Midbrain (tissue), 1 donor: ENCODE measurements around the gene ZNF280D.

Experiments used
- DNase-seq: peaks from one replicate; lab custom pipeline; 2025; lab: John Stamatoyannopoulos, UW

Gene ZNF280D

DNA sequence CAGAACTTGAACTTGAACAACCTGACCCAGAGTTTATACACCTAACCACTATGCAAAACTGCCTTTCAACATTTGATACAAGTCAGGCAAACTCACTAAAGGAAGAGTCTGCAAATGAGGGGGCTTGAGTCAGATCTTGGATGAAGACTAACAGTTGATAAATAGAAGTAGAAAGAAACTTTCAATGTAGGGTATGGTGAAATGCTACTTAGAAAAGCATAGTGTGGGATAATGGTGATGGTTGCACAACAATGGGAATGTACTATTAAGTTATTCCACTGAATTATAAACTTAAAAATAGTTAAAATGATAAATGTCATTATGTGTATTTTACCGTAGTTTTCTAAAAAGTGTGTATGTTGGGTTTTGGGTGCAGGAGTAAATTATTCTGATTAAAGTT, 19.7 kb upstream of the ZNF280D start:
- no peak for DNase-seq

DNA sequence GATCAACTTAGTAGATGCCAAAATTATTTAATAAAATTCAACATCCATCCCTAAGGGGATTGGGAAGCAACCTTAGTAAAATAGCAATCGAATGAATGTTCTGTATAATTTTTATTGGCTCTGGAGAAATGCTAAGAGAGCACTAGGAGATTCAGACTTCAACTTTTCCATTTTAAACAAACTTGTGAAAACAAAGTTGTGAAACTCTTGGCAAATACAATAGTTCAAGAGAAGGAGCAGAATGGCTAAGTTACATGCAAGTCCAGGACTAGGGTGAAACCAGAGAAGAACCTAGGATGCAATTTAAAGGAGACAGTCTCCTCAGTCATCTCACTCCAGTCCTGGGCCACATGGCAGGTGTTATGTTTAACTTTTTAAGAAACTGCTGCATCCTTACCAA, 16.7 kb upstream of the ZNF280D start:
- no peak for DNase-seq

DNA sequence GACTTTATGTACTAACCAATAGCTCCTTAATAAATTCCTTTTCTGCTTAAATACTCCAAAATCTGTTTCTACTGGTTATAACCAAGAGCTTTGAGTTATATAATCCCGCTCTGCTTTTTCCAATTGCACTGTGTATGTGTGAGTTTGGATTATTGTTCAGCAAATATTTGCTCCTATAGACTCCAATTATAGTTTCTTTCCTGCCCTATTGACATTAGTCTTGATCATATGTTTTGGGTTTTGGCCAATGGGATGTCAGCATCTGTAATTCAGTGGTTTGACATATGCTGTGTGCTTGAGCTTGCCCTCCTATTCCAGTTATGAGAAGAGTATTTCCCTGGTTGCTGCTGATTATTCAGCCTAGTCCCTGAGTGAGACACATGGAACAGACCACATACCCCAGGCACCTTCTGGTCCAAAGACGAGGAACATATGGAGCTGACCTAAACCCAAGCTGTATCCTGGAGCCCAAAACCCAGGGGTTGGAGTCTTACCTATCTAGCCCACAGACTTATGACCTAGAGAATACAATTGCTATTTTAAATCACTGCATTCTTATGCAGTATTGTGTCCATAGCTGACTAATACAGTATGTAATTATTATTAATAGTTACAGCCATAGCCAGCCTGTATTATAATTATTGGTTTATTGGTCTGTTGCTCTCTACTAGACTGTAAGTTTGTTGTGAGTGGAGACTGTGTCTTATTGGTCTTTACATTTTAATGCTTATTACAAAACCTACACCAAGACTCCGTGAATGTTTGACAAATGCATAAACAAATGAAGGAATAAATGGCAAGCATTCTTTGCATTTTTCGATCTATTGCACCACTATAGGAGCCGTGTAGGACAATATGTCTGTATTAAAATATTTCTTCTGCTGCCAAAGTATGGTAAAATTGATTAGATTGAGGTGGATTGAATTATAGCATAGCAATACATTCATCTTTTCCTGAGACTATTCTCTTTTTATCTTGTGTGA, 11.7 kb upstream of the ZNF280D start:
- DNase-seq, result no peak

DNA sequence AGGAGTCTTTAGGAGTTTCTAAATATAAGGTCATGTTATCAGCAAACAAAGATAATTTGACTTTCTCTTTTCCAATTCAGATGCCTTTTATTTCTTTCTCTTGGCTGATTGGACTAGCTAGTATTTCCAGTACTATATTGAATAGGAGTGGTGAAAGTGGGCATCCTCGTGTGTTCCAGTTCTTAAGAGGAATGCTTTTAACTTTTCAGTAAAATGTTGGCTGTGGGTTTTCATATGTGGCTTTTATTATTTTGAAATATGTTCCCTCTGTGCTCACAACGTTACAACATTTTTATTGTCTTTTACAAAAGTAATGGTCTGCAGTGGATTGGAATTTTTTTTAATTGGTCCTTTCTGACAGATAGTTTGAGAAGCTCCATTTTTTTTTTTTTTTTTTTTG, 8.2 kb upstream of the ZNF280D start:
- DNase-seq, result no peak

DNA sequence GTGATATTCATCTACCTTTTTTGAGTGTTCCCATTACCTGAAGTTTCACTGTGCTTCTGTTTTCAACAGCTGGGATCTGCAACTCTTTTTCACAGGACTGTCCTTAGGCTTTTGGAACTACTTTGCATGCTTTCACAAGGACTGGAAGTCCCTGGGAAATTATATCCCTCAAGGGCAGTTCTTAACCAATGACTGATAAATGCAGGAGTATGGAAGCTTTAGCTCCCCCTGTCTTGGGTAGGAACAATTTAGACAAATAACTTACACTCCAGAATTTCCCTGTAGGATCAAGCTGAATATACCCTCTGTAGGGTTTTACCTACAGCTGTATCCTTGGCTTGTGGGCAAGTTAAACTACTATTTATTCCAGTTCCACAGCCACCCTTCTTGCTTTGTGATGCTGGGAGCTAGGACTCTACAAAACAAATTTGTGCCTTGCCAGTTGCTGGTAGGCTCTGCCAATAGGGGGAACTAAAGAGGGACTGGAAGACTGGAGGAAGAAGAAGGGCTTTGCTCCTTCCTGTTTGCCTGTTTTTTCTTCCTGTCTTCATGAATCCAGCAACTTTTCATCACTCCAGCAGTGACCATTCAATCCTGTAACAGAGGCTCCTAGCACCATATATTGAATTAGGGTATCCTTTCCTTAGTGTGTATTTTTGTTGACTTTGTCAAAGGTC, 6.8 kb upstream of the ZNF280D start:
- no peak for DNase-seq

DNA sequence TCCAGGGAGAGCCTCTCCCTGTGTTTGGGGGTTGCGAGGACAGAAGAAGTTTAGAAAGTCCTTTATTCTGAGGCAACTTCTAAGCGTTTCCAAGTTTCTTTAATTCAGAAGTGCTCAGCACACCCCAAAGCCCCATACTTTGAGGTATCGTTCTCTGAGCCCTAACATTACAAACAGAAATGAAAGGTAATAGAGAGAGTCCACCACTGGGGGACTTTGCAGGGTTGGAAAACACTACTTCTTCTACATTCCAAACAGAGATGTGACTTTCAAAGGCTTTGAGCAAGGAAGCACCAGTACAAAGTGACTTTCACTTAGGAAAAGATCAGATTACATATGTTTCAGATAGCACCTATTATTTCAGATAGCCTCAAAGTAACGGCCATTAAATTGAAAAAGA, 6.2 kb upstream of the ZNF280D start:
- DNase-seq, result no peak

DNA sequence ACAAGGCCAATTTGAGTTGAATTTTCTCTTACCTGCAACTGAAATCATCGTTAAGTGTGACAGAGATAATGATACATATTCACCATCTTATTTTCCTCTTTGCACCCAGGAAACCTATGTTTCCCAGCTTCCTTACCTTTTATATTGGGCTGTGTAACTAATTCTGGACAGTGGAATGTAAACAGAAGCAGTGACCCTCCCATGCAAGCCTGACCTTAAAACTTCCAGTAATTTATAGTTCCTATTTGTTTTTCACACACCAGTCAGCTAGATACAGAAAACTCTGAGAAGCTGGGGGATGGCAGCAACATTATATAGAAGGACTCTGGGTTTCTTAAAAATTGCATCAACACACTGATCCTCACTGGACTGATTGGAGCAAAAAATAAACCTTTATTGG, 4.5 kb upstream of the ZNF280D start:
- no peak for DNase-seq

DNA sequence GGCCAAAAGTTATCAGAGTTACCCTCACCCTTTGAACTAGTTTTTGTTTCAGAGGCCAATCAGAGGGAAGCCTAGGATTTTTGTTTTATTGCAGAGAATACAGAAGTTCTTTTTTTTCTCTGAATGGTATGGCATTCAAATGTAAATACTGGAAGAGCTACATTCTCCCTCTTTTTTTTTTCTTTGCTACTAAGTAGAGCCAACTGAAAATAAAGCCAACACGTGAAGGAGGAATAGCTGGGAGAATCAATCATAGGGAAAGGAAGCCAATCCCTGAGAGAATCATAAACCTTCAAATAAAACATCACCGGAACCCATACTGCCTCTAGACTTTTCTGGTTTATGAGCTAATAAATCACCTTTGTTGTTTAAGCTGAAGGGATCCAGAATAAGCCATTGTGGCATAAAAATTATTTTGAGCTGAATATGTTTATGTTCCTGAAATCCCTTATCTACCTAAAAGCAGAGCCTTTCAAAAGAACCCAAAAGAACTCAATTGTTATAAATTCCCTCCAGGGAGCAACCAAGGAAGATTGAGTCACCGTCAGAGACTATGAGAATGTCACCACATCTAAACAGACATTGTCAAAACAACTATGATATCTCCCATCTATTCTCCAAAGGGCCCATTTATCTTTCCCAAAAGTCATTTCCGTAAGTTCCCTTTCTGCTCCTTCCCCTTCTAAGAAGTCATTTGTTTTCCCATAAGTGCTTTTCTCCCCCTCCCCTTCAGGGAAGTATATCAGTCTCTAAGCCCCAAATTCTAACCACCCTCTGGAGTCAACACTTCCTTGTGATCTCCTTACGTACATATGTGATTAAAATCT, 3.8 kb upstream of the ZNF280D start:
- no peak for DNase-seq

DNA sequence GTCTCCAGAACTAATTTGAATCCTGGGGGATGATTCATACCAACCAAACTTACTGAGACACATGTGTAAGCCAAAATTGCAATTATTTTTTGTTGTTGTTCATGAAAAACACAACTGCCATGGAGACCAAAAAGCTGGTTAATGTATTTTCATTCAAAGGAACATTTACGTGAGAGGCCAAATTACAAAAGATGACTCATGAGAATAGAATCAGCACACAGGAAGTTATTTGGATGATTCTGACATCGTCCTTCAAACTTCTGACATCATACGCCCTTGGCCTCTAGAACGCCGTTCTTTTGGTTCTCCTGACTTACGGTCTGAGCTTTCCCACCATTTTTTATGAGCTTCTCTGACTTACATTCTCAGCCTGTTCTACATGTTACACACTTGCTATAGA, 3.0 kb upstream of the ZNF280D start:
- DNase-seq, result no peak

DNA sequence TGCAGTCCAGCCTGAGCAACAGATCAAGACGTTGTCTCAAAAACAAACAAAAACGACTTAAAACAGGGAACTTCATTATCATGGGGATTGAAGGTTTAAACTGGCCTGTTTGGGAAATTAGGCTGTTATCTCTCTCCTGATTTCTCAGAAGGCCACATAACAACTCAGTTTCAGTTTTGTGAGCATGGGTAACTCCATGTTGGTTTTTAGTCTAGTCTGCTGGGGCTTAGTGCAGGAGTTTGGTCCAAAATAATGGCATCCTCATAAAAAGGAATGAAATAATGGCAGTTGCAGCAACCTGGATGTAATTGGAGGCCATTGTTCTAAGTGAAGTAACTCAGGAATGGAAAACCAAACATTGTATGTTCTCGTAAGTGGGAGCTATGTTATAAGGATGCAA, 2.3 kb upstream of the ZNF280D start:
- DNase-seq, result no peak

DNA sequence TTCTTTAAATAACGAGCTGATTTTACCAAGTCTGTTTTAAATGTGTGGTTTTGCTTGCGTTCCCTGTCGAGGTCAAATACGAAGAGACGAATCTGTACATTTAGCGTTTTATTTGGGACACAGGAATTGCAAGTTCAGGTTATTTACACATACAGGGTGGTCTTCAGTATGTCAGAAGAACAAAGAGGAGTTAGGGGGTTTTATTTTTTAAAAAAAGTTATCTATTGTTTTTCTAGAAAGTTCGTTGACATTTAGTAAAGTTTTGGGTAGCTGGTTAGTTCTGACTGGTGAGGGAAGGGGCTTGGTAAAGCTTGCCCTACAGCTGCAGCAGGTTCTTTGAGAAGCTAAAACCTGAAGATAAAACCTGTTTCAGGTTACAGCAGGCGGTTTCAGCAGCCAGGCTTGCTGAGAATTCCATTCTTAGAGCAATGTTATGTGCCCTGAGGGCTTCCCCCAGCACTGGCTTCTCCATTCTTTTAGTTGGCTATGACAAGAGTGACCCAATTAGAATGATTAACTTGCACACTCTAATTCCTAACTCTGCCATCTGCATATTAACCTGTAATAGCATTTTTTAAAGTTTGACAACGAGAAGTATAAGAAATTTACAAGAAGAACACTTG, 815 bp upstream of the ZNF280D start:
- DNase-seq, result no peak

DNA sequence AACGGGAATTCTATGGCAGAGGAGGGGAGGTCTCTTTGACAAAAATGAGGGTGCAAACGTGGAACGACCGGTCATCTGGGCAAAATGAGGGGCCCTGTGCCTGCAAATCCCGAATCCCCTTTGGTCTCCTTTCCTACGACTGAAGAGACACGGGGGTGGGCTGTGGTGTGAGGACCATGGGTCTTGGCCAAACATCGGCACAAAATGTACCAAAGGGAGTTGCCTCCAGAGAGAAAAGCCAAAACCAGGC, 498 bp downstream of the ZNF280D start:
- peak; percentile 74 for DNase-seq

DNA sequence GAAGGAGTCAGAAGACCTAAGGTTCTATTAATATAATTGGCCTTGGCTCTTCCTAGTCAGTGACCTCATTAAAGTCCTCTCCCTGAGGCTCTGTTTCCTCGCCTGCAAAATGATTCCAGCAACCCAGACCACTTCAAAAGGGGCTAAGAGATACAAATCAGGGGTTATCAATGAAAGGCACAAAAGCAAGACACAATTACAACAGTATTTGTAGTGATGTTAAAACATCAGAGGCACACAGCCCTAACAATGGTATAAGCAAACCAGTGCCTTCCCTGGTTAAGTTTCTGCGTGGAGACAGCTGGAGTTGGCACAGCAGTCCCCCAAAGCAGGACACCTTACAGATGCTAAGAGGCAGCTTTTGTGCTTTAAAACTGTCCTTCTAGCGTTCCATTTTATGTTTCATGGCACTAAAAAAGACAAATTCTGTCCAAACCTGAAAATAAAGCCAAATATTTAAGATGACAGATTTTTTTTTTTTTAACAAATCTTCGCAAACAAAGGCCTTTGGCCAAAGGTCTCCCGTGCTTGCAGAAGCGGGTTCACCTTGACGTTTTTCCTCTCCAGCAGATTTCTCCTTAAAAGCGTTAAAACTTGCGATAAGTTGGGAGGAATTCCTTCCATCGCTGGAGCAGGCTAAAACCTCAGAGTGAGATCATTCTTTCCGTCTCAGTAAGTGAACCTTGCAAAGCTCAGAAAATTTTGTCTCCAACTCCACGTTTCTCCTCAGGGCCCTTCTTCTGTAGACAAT, 999 bp downstream of the ZNF280D start:
- peak; percentile 66 for DNase-seq

DNA sequence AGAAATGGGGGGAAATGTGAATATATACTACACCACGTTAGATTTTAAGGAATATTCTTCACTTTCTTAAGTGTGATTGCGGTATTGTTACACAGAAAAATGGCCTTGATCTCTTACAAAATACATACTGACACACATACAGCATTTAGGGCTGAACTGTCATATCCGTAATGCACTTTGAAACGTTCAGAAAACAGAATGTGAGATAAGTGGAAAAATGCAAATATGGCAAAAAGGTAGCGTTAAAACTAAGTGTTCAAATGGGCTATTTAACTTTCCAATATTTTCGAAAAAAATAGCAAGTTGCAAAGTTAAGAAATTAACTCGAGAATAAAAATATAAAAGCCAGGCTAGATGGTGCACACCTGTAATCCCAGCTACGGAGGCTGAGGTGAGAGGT, 1.8 kb downstream of the ZNF280D start:
- DNase-seq, result no peak

DNA sequence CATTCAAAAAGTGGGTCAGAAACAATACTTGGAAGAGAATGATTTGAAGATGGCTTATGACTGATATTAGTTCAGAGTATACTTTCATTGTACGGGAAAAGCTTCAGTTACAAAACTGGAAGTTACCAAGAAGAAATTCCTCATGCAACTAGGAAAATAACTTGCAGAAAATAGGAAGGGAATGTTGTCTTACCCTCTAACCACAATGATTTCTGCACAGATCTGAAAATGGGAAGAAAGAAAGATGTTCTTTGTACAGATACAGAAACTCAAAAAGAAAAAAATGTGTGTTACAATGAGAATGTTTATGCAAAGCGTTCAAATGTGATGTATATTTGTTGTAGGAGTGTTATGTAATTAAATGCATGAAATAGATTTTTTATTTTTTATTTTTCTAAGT, 3.7 kb downstream of the ZNF280D start:
- no peak for DNase-seq

DNA sequence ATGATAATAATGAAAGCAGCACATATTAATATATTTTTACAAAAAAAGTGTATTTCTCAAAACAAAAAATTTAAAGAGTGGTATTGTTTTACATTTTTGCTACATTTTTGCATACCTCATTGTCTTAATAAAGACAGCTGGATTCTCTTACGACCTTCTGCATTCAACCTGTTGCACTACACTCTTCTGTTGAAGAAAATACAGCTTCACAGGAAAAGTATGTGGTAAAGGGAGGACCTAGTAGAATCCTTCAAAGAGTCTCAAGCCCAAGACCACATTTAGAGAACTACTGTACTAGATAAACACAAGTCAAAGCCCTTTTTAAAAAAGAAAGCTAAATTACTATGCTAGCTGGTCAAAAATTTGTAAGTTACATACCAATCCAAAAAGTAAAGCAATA, 7.9 kb downstream of the ZNF280D start:
- DNase-seq, result no peak

DNA sequence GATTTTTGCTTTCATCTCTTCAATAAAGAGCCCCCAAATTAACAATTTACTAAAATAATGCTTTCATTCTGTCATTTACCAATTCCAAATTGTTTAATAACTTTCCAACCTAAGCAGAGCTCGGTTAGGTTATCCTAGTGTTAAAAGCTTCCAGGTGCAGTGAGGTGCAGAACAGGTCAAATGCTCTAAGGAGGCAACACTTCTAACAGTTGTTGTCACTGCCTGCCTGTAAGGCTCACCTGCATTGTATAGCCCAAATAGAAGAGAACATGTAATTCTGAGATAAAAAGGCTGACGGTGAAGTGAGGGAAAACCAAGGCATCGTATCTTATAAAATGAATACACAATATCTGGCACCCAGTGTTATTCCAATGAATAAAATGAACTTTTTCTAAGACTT, 9.1 kb downstream of the ZNF280D start:
- no peak for DNase-seq

DNA sequence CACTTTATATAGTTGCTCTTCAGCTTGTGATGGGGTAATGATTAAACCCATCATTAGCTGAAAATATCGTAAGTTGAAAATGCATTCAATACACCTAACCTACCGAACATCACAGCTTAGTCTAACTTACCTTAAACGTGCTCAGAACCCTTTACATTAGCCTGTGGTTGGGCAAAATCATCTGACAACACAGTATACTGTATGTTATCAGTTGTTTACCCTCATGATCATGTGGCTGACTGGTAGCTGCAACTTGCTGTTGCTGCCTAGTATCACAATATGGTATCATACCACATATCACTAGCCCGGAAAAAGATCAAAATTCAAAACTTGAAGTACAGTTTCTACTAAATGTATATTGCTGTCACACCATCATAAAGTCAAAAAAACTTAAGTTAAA, 9.5 kb downstream of the ZNF280D start:
- no peak for DNase-seq

DNA sequence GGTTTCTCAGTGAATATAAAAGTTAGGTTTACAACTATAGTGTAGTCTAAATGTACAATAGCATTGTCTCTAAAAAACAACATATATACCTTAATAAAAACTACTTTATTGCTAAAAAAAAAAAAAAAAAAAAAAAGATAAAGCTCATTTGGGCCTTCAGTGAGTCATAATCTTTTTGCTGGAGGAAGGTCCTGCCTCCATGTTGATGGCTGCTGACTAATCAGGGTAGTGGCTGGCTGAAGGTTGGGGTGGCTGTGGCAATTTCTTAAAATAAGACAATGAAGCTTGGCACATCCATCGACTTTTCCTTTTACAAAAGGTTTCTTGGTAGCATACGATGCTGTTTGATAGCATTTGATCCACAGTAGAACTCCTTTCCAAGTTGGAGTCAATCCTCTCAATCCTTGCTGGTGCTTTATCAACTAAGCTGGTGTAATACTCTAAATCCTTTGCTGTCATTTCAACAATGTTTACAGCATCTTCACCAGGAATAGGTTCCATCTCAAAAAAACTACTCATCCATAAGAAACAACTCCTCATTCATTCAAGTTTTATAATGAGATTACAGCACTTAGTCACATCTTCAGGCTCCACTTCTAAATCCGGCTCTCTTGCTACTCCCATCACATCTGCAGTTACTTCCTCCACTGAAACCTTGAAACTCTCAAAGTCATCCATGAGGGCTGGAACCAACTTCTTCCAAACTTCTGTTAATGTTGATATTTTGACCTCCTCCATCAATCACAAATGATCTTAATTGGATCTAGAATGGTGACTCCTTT, 13.3 kb downstream of the ZNF280D start:
- no peak for DNase-seq

DNA sequence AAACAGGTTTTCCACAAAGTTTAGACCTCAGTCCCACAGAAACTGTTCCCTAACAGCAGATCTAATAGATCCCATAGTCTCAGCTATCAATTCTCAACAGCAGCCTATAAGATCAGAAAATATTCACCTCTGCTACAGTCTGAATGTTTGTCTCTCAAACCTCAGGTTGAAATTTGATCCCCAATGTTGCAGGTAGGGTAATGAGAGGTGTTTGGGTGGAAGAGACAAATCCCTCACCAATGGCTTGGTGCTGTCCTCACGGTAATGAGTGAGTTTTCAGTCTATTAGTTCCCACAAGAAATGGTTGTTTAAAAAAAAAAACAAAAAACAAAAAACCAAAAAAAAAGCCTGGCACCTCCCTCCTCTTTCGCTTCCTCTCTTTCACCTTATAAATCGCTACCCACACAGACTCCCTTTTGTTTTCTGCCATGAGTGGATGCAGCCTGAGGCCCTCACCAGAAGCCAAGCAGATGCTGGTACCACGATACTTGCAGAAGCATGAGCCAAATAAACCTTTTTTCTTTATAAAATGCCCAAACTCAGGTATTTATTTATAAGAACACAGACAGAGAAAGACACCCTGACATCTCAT, 14.2 kb downstream of the ZNF280D start:
- no peak for DNase-seq
